Endometrial microvascular endothelial cells (primary cell): ENCODE results near the gene CASQ2. TPM values are rescaled to one million over a fixed set of nuclear protein-coding genes. Genes with fewer than 3 reads are reported as not detected.
"Not testable (repeated sequence)": the region's sequence is repeated elsewhere in the genome, so short reads cannot be mapped to it uniquely, and the experiment has no call there.

Experiments used
- in situ Hi-C: cut with HindIII; loops from 2 replicates; pipeline ENCODE4 v1.10.0; 2017; ENCODE audit warnings: low sequenced_read_pairs, low pct_unique_long_range_greater_than_20kb; ENCODE audit errors: inconsistent ontology term
- total RNA-seq: library from RNA; depleted of rRNA; stranded (reverse); fragments of >200 nt; gene quantifications from one replicate; pipeline ENCODE4 v1.2.3, GENCODE V29; 2015; ENCODE audit errors: inconsistent ontology term

The CASQ2 gene
- total RNA-seq, 1 donor from 2014 or later: not detected

DNA sequence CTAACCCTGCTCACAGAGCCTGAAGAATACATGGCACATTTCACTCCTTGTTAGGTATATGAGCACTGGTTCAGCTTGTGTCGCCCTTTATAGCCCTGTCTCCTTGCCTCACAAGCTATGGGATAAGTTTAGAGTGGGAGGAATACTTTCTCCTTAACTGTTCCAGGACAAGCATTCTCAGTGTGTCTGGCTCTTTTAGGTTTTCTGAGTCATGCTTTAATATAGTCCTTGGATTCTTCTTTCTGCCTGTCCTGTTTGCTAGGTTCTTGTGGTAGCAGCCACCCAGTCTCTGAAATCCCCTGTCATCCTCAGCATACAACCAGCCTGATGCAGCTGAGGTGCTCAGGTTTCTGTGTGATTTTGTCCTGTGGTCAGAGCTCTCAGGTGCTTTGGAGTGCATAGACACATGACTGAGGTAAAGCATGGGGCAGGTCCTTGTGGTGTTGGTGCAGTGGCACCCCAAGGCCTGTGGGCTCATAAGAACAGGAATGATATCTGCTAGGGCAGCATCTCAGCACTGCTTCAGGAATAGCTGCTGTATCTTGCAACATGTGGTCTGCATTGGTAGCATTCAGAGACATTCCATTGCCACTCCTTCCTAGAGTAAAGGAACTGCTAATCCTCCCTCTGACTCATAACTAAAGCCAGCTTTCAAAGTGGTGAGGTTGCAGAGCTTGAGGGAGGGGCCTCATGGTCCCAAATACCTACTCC, 14.2 kb upstream of the CASQ2 start:
- in situ Hi-C loops: no loop called here

- in situ Hi-C loops: no loop called here
Measured at GRCh38 chr1:115781851-115782250, 13.3 kb upstream of the CASQ2 start.

DNA sequence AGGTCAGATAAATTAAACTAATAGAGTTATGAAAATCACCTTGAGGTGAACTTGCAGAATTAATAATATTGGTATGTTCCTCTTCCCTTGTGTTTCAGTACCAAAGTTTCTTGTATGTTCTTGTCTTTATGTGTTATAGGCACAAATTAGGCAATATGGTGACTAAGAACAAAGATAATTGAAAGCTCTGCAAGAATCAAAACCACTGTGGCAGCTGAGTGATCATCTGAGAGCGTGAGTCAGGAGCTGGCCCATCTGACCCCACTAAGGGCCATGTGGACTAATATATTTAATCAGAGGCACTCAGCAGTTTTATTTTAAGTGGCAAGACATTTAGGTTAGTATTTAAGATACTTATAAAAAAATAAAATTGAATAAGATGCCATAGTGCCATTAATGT, 12.8 kb upstream of the CASQ2 start:
- in situ Hi-C loops: no loop called here

- in situ Hi-C loops: not testable (repeated sequence)
Measured at GRCh38 chr1:115780655-115781054, 12.1 kb upstream of the CASQ2 start.

DNA sequence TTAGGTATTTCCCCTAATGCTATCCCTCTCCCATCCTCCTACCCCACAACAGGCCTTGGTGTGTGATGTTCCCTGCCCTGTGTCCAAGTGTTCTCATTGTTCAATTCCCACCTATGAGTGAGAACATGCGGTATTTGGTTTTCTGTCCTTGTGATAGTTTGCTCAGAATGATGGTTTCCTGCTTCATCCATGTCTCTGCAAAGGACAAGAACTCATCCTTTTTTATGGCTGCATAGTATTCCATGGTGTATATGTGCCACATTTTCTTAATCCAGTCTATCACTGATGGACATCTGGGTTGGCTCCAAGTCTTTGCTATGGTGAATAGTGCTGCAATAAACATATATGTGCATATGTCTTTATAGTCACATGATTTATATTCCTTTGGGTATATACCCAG, 10.6 kb upstream of the CASQ2 start:
- in situ Hi-C loops: not testable (repeated sequence)

- in situ Hi-C loops: no loop called here
Measured at GRCh38 chr1:115771847-115772457, 3.4 kb upstream of the CASQ2 start.

- in situ Hi-C loops: no loop called here
Measured at GRCh38 chr1:115771094-115771846, 2.8 kb upstream of the CASQ2 start.

DNA sequence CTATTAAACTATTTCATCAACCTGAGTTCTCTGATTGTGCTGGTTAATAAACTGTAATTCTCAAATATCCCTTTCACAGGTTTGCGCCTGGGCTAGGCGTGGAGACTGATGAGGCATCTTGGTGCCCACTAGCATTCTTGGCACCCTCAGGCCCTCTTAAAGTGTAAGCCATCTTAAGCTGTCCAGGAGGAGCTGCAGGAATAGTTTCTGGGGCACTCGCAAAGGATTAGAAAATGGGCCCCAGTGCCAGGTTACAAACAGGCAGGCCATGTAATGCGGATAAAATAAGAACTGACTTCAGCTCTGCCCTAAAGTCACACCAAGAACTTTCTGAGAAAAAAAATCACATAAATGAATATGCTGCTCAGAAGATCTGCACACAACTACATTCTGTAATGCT, 1.1 kb downstream of the CASQ2 start:
- in situ Hi-C loops: no loop called here

GRCh38 chr1:115765091-115765490, 3.4 kb downstream of the CASQ2 start:
- in situ Hi-C loops: no loop called here

DNA sequence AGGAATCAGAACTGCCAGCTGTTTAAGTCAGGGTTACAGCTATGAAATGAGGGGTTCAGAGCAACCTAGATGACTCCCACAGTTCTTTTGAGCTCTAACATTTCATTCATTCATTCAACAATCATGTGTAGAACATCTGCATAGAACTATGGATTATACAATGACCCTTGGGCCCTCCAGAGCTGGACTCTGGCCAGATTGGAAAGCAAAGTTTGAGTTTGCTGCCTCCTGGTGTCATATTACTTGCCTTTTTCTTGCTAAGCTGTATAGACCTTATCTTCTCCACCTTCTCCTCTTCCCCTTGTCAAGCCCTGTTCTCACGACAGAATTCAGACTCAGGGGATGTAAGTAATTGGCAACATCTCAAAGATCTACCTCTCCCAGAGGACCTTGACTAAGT, 4.0 kb downstream of the CASQ2 start:
- in situ Hi-C loops: no loop called here

GRCh38 chr1:115762779-115763178, 5.7 kb downstream of the CASQ2 start:
- in situ Hi-C loops: no loop called here

DNA sequence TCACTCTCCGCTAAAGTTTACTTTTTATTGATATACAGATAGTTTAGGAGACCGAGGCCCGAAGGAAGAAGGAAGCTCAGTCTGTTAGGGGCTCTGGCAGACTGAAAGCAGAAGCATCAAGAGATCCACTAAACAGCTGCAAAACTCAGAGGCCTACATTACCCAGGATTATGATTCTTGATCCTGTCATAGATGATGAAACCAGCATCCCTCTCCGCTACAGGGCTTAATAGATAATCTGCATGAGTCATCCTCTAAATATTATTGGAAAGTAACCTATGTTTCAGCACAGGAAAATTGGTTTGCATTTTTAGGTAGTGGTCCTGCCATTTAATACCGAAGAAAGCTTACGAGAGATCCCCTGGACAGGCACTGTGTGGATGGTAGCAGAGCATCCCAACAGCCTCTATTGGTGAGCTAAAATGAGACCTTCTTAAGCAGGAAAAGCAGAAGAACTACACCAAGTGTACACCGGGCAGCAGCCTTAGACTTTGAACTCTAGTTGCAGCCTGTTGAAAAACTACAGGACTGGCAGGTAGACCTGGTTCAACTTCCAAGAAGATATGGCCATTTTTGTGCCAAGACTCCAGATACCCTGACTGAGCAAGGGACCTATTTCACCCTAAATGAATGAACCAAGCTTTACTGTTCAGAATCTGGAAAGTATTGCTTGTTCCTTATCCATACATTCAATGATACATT, 6.8 kb downstream of the CASQ2 start:
- in situ Hi-C loops: no loop called here

- in situ Hi-C loops: no loop called here
Measured at GRCh38 chr1:115757856-115758255, 10.7 kb downstream of the CASQ2 start.

- in situ Hi-C loops: no loop called here
Measured at GRCh38 chr1:115757326-115757725, 11.2 kb downstream of the CASQ2 start.

GRCh38 chr1:115755456-115756370, 12.8 kb downstream of the CASQ2 start:
- in situ Hi-C loops: no loop called here

DNA sequence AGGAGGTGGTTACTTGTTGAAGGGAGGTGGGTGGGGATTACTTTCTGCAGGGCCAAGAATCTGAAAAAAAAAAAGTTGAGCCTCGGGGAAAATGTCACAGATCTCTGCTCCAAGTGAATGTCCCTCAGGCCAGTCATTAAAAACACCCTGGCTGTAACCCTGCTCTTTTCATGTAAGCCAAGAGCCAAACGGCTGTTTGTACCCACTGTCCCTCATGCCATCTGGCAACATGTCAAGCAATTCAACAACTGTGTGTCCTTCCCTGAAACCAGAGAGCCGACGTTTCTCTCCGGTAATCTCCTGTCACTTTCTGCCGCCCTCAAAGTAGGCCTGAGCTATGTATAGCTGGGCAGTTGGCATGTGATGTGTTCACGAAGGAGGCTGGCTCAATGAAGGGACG, 14.7 kb downstream of the CASQ2 start:
- in situ Hi-C loops: no loop called here

DNA sequence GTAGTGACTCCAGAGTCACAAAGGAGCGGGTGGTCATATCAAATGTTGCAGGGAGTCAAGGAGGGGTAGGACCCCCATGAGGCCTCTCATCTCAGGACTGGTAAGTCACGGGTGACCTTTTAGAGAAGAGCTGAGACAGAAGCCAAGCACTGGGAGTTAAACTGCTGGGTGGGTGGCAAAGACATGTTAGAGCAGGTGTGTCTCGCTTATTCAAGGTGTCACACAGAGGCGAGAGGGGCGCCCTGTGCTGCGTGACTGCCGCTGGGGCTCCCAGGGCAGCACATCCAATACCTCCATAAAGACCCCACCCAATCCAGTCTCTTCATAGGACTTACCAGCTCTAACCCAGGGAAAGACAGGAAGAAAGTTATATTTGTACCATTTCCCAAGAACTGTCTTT, 15.2 kb downstream of the CASQ2 start:
- in situ Hi-C loops: no loop called here

GRCh38 chr1:115748401-115749150, 19.9 kb downstream of the CASQ2 start:
- in situ Hi-C loops: no loop called here
